Suprapubic skin (tissue), 4 donors: ENCODE measurements around the gene AFAP1L2.

Source experiments
- EP300 ChIP-seq: sonication (generic); formaldehyde crosslinking; IDR thresholded peaks from one replicate; pipeline ENCODE4 v1.6.1; 2017; ENCODE audit warnings: antibody characterized with exemption
- POLR2AphosphoS5 ChIP-seq, 3 donors: sonication (generic); formaldehyde crosslinking; IDR thresholded peaks; one replicate each; pipeline ENCODE4 v1.6.1; 2017; ENCODE audit warnings: antibody characterized with exemption in 3 of 3
- TF ChIP-seq, protein P1 (sequence below), 2 donors: fragments of 200-600 bp in 1 of 2; fragments of 450-650 bp in 1 of 2; sonication (generic) in 1 of 2; IDR thresholded peaks; one replicate each; pipeline ENCODE4 v1.5.1; 2016 to 2019; ENCODE audit warnings: antibody characterized with exemption in 2 of 2, mild to moderate bottlenecking in 1 of 2, moderate library complexity in 1 of 2

DNA sequence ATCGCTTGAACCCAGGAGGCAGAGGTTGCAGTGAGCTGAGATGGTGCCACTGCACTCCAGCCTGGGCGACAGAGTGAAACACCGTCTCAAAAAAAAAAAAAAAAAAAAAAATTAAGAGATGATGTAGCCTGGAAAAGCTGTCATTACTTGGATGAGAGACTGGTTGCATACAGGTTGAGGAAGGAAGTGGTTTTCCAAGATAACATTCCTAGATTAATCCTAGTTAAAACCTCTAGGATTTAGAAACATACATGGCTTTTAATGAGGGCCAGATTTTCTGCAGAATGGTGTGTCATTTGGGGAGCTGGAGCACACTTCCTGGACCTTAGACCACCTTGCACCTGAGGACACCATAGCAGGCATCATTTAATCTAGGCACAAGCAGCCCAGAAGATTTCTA lies 147.5 kb downstream of the AFAP1L2 start:
- no peak for TF ChIP-seq EP300
- TF ChIP-seq, protein P1, sequence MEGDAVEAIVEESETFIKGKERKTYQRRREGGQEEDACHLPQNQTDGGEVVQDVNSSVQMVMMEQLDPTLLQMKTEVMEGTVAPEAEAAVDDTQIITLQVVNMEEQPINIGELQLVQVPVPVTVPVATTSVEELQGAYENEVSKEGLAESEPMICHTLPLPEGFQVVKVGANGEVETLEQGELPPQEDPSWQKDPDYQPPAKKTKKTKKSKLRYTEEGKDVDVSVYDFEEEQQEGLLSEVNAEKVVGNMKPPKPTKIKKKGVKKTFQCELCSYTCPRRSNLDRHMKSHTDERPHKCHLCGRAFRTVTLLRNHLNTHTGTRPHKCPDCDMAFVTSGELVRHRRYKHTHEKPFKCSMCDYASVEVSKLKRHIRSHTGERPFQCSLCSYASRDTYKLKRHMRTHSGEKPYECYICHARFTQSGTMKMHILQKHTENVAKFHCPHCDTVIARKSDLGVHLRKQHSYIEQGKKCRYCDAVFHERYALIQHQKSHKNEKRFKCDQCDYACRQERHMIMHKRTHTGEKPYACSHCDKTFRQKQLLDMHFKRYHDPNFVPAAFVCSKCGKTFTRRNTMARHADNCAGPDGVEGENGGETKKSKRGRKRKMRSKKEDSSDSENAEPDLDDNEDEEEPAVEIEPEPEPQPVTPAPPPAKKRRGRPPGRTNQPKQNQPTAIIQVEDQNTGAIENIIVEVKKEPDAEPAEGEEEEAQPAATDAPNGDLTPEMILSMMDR (IDR thresholded peaks at IDR 0.05), result no peak
- TF ChIP-seq POLR2AphosphoS5 (IDR thresholded peaks at IDR 0.05), result no peak
